Neutrophil (primary cell): ENCODE results near the gene LYSMD3.

Experiments
- H3K27ac ChIP-seq: fragments of 200-600 bp; sonication (generic); 2 replicates; pipeline ENCODE4 v1.5.1; 2016; ENCODE audit warnings: mild to moderate bottlenecking, moderate library complexity
- H3K27me3 ChIP-seq: fragments of 200-600 bp; sonication (generic); 2 replicates; pipeline ENCODE4 v1.6.0; 2016; ENCODE audit warnings: mild to moderate bottlenecking
- H3K36me3 ChIP-seq: fragments of 200-600 bp; sonication (generic); 2 replicates; pipeline ENCODE4 v1.5.1; 2017
- H3K4me1 ChIP-seq, 2 experiments: fragments of 200-600 bp in 1 of 2; sonication (generic) in 1 of 2; 1 replicate in 1 of 2; 2 replicates in 1 of 2; pipeline versions ENCODE4 v1.5.1 to v1.6.1; 2013 to 2016; ENCODE audit warnings: low read depth in 1 of 2, low read length in 1 of 2, mild to moderate bottlenecking in 1 of 2, moderate library complexity in 1 of 2; ENCODE audit not compliant: control insufficient read depth in 1 of 2, insufficient read depth in 1 of 2
- H3K4me3 ChIP-seq, 2 experiments: fragments of 200-600 bp in 1 of 2; sonication (generic) in 1 of 2; 1 replicate in 1 of 2; 2 replicates in 1 of 2; pipeline ENCODE4 v1.5.1; 2013 to 2016; ENCODE audit warnings: low read depth in 1 of 2, low read length in 1 of 2, mild to moderate bottlenecking in 1 of 2, moderate library complexity in 1 of 2
- H3K9me3 ChIP-seq: fragments of 200-600 bp; sonication (generic); 2 replicates; pipeline ENCODE4 v1.5.1; 2016
- TF ChIP-seq, protein P1 (sequence below): fragments of 200-600 bp; sonication (generic); IDR thresholded peaks from 2 replicates; pipeline ENCODE4 v1.5.1; 2016; ENCODE audit warnings: antibody characterized with exemption

LYSMD3 gene

DNA sequence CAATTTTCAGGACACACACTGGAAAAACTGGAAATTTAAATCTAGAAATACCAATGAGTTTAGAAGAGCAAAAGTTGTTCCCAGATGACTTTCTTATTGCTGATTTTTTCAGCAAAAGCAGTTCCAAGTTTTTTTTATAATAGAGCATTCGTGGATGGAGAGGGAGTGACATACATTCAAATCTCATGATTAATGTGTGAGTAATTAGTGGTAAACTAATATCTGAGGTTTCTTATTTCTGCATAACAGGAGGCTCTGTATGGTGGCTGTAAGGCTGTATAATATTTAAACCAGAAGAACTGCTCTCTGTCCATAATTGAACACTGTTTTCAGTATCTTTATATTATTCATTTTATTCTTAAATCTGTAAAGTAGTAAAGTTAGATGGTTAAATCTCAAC is 25.8 kb downstream of the LYSMD3 start:
- no peaks in the 10 kb centered on the region for H3K9me3 ChIP-seq
- H3K4me1 ChIP-seq = no peaks in the 10 kb centered on the region
- H3K36me3 ChIP-seq = no peaks in the 10 kb centered on the region
- no peaks in the 10 kb centered on the region for H3K27me3 ChIP-seq
- no peak overlapping the region for H3K27ac ChIP-seq
- no peak overlapping the region for H3K4me3 ChIP-seq
- TF ChIP-seq, protein P1, sequence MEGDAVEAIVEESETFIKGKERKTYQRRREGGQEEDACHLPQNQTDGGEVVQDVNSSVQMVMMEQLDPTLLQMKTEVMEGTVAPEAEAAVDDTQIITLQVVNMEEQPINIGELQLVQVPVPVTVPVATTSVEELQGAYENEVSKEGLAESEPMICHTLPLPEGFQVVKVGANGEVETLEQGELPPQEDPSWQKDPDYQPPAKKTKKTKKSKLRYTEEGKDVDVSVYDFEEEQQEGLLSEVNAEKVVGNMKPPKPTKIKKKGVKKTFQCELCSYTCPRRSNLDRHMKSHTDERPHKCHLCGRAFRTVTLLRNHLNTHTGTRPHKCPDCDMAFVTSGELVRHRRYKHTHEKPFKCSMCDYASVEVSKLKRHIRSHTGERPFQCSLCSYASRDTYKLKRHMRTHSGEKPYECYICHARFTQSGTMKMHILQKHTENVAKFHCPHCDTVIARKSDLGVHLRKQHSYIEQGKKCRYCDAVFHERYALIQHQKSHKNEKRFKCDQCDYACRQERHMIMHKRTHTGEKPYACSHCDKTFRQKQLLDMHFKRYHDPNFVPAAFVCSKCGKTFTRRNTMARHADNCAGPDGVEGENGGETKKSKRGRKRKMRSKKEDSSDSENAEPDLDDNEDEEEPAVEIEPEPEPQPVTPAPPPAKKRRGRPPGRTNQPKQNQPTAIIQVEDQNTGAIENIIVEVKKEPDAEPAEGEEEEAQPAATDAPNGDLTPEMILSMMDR = no peak

- no peaks in the 10 kb centered on the region for H3K4me1 ChIP-seq
- H3K4me3 ChIP-seq = no peak overlapping the region
- H3K27ac ChIP-seq = no peak overlapping the region
- TF ChIP-seq, protein P1 = no peak
- H3K9me3 ChIP-seq = no peaks in the 10 kb centered on the region
- H3K36me3 ChIP-seq = no peaks in the 10 kb centered on the region
- H3K27me3 ChIP-seq = no peaks in the 10 kb centered on the region
Observed at GRCh38 chr5:90495146-90495545, 34.2 kb downstream of the LYSMD3 start.

DNA sequence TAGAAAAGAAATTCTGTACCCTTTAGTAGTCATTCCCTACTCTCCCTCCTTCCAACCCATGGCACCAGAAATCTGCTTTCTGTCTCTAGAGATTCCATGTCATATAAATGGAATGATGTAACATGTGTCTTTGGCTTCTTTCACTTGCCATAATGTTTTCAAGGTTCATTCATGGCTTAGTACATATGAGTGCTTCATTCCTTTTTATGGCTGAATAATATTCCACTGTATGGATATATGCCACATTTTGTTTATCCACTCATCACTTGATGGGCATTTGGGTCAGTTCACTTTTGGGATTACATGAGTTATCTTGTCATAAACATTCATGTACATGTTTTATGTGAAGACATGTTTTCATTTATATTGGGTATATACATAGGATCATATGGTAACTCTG is 35.3 kb downstream of the LYSMD3 start:
- H3K27ac ChIP-seq = no peak overlapping the region

GRCh38 chr5:90488791-90489190 is 40.6 kb downstream of the LYSMD3 start:
- Histone ChIP-seq H3K36me3 (no peaks in the 10 kb centered on the region), H3K27ac (no peak overlapping the region), H3K4me1 (no peaks in the 10 kb centered on the region), H3K9me3 (no peaks in the 10 kb centered on the region), H3K4me3 (no peak overlapping the region), H3K27me3 (no peaks in the 10 kb centered on the region)
- TF ChIP-seq, protein P1 = no peak

More for the DNA sequence above, 35.3 kb downstream of the LYSMD3 start:
- Histone ChIP-seq H3K9me3 (no peaks in the 10 kb centered on the region), H3K4me3 (no peak overlapping the region), H3K27me3 (no peaks in the 10 kb centered on the region), H3K36me3 (no peaks in the 10 kb centered on the region), H3K4me1 (no peaks in the 10 kb centered on the region)
- TF ChIP-seq, protein P1 = no peak

DNA sequence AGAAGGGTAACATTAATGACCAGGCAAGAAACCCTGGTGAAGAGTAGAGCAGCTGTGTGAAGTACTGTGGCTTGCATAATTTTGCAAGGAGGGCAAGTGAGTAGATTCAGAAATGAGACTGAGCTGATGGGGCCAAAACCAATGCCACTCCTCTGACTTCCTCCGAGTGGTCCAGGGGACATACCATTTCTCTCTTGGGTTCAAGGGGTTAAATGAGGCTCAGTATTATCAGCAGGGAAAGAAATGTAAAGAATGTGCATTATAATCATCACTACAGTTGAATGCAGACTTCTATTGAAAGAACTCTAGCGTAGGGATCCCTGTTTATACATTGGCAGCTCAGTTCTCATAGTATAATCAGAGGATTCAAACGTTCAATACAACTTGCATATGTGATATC is 44.8 kb downstream of the LYSMD3 start:
- Histone ChIP-seq H3K4me3 (no peak overlapping the region), H3K9me3 (no peaks in the 10 kb centered on the region), H3K27ac (no peak overlapping the region), H3K4me1 (no peaks in the 10 kb centered on the region), H3K36me3 (no peaks in the 10 kb centered on the region), H3K27me3 (no peaks in the 10 kb centered on the region)
- TF ChIP-seq, protein P1 = no peak

- Histone ChIP-seq H3K4me1 (no peaks in the 10 kb centered on the region), H3K4me3 (no peak overlapping the region), H3K27ac (no peak overlapping the region), H3K36me3 (no peaks in the 10 kb centered on the region), H3K27me3 (no peaks in the 10 kb centered on the region), H3K9me3 (no peaks in the 10 kb centered on the region)
- TF ChIP-seq, protein P1 = no peak
Observed at GRCh38 chr5:90483206-90483605, 46.2 kb downstream of the LYSMD3 start.
